HG02571 (cell line): Measurements from ENCODE around the gene RIMBP3B.
"Not testable (repeated sequence)": the region's sequence is repeated elsewhere in the genome, so short reads cannot be mapped to it uniquely, and the experiment has no call there.

Experiments used
- ATAC-seq: cut with Tn5 transposase; IDR thresholded peaks from one replicate; pipeline ENCODE4 v1.9.1; 2021; ENCODE audit warnings: mild to moderate bottlenecking, moderate library complexity; ENCODE audit not compliant: unreplicated experiment

RIMBP3B gene

DNA sequence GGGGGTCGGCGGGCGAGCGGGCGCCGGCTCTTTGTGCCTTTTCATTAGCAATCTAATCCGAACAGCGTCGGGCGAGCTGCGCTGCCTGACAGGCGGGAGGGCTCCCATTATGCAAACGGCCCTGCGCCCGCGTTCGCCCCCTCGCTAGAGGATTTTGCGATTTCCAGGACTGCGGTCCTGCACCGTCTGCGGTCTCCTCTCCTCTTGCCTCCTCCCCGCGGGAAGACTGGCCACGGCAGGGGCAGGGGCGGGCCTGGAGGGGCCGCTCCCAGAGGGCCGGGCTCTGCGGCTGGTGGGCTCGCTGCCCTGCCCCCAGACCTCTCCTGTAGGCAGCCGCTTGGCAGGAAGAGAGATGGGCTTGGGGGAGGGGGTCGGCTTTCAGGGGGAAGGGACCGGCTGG is 34.3 kb downstream of the RIMBP3B start:
- ATAC-seq, result peak; percentile 14

DNA sequence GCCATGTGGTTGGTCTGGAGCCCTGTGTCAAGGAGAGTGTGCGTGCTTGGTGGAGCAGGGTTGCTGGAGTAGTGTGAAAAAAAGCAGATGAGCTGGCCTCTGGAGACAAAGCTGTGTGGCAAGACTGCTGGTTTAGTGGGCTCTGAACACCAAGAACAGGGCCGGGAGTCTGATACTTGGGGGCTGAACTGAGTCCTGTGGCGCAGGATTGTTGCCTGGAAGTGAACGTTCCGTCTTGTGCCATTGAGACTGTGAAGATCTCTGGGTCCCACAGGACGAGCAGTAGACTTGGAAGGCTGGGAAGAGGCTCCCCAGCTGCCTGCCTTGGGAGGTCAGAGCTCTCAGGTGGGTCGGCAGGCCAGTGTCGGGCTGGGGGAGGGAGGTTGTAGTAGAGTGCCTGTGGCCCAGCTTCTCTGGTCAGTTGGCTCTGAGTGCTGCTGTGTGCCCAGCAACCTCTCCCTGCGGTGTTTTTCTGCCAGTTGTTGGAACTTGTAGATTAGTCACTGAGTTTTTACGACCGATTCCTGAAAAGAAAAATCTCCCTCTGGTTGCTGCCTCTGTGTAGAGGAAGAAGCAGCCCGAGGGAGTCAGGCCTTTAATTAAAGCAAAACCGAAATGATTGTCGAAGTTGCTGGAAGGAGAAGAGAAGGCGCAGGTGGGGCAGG is 35.6 kb downstream of the RIMBP3B start:
- not testable (repeated sequence) for ATAC-seq

DNA sequence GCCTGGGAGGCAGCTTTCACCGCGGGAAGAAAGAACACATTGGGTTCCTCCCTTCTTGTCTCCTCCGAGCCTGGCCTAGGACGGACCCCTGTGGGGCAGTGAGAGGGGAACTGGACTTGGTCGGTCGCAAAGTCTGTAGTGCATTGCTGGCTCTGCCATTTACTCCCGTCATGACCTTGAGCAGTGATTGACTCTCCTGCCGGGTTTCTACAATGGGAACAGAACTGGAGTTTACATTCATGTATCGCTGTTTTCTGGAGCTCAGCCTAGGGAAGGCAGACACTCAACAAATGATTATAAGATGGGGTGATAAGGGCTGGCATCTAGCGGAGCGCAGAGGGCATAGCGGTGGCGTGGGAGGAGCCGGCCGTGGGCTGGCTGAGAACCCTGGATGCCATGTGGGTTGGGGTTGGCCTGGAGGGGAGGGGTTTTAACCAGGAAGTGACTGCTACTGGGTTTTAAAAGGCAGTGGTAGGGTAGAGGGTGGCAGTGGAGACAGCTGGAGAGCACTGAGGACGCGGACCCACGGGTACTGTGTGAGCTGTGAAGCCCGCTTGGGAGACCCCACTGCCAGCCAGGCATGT is 36.7 kb downstream of the RIMBP3B start:
- not testable (repeated sequence) for ATAC-seq

DNA sequence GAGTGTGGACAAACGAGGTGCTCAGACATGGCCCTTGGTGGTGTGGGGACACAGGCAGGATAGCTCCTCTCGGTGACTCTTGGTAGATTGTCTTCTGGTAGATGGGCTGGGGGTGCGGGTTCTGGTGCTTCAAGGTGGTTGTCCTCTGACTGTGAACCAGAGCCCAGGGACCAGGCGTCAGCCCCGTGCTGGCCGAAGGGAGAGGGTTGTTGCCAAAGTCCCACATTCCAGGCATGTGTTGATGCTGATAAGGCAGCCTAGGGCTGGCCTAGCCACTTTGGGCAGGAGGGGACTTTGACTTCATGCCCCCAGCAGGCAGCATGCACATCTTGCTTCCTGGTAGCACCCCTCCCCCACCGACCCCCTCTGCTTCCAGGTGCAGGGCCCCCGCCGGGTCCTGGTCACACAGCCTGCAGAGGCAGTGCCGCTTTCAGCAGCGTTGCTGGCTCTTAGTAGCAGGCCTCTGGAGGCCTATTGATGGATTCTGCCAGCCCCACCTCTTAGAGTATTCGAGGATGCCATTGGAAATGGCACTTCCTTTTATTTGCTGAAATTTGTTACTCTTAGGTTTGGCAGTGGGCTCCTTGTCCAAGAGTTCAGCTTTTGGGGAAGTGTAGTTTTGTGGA is 40.6 kb downstream of the RIMBP3B start:
- ATAC-seq, result not testable (repeated sequence)

DNA sequence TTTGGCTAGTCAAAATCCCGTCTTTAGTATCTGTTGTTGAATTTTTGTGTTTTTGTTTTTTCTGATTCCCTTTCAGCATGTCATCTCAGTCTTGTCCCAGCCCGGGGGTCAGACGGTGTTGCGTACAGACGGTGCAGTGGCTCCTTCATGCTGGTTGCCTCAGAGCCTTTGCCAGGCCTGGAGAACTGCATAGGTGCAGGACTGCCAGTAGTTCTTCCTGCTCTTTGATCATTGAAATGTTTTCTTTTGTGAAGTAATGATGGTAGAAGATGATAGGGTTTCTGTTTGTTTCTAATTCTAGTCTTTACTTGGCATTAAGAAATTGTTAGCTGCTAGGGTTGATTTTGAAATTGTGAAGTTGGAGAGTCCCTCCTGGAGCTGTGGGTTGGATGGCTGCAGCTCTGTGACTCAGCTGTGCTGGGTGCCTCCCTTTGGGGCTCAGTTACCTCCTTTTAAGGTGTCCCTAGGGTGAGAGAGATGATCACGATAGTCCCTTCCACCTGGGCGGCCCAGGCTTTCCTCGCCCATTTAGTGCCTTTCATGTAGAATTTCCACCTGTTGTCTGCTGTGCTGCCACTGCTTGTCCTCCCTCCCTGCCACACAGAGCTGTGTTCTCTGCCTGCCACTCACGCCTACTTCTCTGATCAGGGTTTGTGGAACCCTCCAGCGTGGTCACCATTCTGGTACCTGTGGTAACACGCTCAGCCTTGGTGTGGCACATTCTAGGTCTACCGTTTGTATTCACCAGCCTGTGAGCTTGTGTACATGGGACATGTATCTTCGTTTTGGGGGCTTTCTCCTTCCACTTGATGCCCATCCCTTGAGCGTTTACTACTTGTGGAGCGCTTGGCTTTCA is 51.1 kb downstream of the RIMBP3B start:
- not testable (repeated sequence) for ATAC-seq

DNA sequence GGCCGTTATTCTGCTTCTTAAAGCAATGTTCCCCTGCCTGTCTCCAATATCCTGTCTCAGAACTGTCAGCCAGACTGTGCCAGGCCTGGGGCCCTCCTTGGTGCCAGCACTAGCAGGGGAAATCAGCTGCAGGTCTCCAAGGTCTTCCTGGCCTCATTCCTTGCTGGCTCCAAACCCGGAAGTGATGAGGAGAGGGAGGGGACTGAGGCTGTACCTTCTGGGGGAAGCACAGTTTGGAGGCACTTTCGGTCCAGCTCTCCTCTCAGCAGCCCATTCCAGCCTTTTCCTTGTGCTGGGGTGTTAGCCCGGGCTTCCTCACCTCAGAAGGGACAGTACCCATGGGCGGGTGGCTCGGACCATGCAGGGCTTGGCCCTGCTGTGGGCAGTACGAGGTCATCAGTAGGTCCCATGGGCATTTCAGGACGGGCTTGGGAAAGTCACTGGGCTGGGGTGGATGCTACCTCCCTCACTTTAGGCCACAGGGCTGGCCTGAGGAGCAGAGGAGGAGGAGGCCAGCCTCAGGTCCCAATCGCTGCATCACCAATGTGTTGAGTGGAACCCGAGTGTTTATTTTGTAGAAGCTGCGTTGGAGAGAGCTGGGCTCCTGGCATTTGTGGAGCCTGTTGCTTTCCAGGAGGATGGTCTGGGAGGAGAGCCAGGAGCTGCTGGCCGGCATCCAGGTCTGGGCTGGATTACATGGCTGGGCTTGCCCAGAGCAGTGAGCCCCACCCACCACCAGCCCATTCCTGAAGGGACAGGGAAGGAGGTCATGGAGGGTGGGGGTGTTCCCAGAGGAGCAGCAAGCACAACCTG is 52.7 kb downstream of the RIMBP3B start:
- not testable (repeated sequence) for ATAC-seq

DNA sequence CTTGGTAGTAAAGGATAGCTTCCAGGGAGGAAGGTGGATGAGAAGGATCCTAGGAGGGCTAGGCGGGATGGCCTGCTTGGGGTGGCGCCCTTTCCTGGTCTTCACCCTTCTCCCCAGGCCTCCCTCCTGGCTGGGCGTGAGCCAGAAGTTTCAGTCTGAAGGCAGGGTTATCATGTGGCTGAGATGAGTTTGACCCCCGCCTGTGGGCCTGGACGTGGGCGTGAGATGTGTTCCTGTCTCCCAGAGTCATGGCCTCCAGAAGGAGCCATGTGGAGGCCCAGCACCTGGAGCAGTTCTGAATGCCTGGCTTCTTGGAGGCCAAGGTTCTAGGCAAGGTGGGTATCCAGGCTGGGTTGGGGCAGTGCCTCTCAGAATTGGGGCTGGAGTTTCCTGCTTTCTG is 54.5 kb downstream of the RIMBP3B start:
- not testable (repeated sequence) for ATAC-seq
